Astrocyte (in vitro differentiated cells and primary cell): ENCODE measurements around the gene TYW3. TPM values are rescaled to one million over a fixed set of nuclear protein-coding genes. Genes with fewer than 3 reads are reported as not detected.
A peak's percentile ranks its signal among the peaks of the same experiment; 100 is the strongest.

Source experiments
- DNase-seq: peaks from one replicate; pipeline ENCODE4 v3.0.0-alpha.2; 2010; ENCODE audit warnings: low read depth
- FAIRE-seq: peaks from 2 replicates; lab custom pipeline; 2011; peaks lifted over from hg19 to GRCh38; lab: Jason Lieb, UNC
- H2AFZ ChIP-seq: 2 replicates; pipeline ENCODE4 v1.6.0; 2012; ENCODE audit warnings: low read depth, low read length, inconsistent platforms
- H3K27ac ChIP-seq: 2 replicates; pipeline ENCODE4 v1.5.1; 2011; ENCODE audit warnings: low read depth, low read length, inconsistent platforms
- H3K27me3 ChIP-seq: 2 replicates; pipeline ENCODE4 v1.6.0; 2011; ENCODE audit warnings: low read length, inconsistent platforms; ENCODE audit not compliant: insufficient read depth
- H3K36me3 ChIP-seq: 2 replicates; pipeline ENCODE4 v1.5.1; 2011; ENCODE audit warnings: low read length, inconsistent platforms; ENCODE audit not compliant: insufficient read depth
- H3K4me1 ChIP-seq: 2 replicates; pipeline ENCODE4 v1.5.1; 2011; ENCODE audit warnings: low read length, inconsistent platforms; ENCODE audit not compliant: insufficient read depth
- H3K4me2 ChIP-seq: 2 replicates; pipeline ENCODE4 v1.6.0; 2012; ENCODE audit warnings: low read length, inconsistent platforms
- H3K4me3 ChIP-seq: 2 replicates; pipeline ENCODE4 v1.5.1; 2011; ENCODE audit warnings: low read depth, mild to moderate bottlenecking, low read length, inconsistent platforms; ENCODE audit not compliant: insufficient read depth
- H3K79me2 ChIP-seq: 2 replicates; pipeline ENCODE4 v1.6.0; 2012; ENCODE audit warnings: mild to moderate bottlenecking, low read length, inconsistent platforms; ENCODE audit not compliant: insufficient read depth
- H3K9ac ChIP-seq: 2 replicates; pipeline ENCODE4 v1.6.0; 2012; ENCODE audit warnings: mild to moderate bottlenecking, low read length, inconsistent platforms
- H3K9me3 ChIP-seq: 2 replicates; pipeline ENCODE4 v1.5.1; 2012; ENCODE audit warnings: low read depth, mild to moderate bottlenecking, low read length, inconsistent platforms; ENCODE audit not compliant: insufficient read depth
- H4K20me1 ChIP-seq: 2 replicates; pipeline ENCODE4 v1.6.0; 2012; ENCODE audit warnings: low read length, inconsistent platforms; ENCODE audit not compliant: insufficient read depth
- H3K27ac Mint-ChIP-seq: one replicate; pipeline ENCODE4 v1.8.0; 2021; ENCODE audit warnings: mild to moderate bottlenecking, mixed read lengths; ENCODE audit not compliant: unreplicated experiment
- H3K27me3 Mint-ChIP-seq: one replicate; pipeline ENCODE4 v1.8.0; 2021; ENCODE audit warnings: low read depth, mixed read lengths; ENCODE audit not compliant: unreplicated experiment
- H3K36me3 Mint-ChIP-seq: one replicate; pipeline ENCODE4 v1.8.0; 2021; ENCODE audit warnings: low read depth, mixed read lengths; ENCODE audit not compliant: unreplicated experiment
- H3K4me1 Mint-ChIP-seq: one replicate; pipeline ENCODE4 v1.8.0; 2021; ENCODE audit warnings: low read depth, mixed read lengths; ENCODE audit not compliant: unreplicated experiment
- H3K4me3 Mint-ChIP-seq: one replicate; pipeline ENCODE4 v1.8.0; 2021; ENCODE audit warnings: mild to moderate bottlenecking, moderate library complexity, mixed read lengths; ENCODE audit not compliant: unreplicated experiment
- H3K9me3 Mint-ChIP-seq: one replicate; pipeline ENCODE4 v1.8.0; 2021; ENCODE audit warnings: mild to moderate bottlenecking, mixed read lengths; ENCODE audit not compliant: unreplicated experiment
- EZH2 ChIP-seq: IDR thresholded peaks from 2 replicates; pipeline ENCODE4 v1.6.1; 2012; ENCODE audit warnings: mild to moderate bottlenecking, low read length, inconsistent platforms; ENCODE audit not compliant: insufficient read depth
- total RNA-seq: library from RNA; stranded (reverse); gene quantifications from 2 replicates; pipeline ENCODE4 v1.2.1, GENCODE V29; 2021
- TF ChIP-seq, protein P1 (sequence below): IDR thresholded peaks from 2 replicates; pipeline ENCODE4 v1.5.1; 2011; ENCODE audit warnings: low read depth, mild to moderate bottlenecking, inconsistent platforms, low read length, moderate library complexity; ENCODE audit not compliant: insufficient read depth

TYW3 gene
- total RNA-seq, 1 donor from 2014 or later = 19.4 TPM

GRCh38 chr1:74699331-74699730 is 33.6 kb upstream of the TYW3 start:
- TF ChIP-seq, protein P1, sequence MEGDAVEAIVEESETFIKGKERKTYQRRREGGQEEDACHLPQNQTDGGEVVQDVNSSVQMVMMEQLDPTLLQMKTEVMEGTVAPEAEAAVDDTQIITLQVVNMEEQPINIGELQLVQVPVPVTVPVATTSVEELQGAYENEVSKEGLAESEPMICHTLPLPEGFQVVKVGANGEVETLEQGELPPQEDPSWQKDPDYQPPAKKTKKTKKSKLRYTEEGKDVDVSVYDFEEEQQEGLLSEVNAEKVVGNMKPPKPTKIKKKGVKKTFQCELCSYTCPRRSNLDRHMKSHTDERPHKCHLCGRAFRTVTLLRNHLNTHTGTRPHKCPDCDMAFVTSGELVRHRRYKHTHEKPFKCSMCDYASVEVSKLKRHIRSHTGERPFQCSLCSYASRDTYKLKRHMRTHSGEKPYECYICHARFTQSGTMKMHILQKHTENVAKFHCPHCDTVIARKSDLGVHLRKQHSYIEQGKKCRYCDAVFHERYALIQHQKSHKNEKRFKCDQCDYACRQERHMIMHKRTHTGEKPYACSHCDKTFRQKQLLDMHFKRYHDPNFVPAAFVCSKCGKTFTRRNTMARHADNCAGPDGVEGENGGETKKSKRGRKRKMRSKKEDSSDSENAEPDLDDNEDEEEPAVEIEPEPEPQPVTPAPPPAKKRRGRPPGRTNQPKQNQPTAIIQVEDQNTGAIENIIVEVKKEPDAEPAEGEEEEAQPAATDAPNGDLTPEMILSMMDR = no peak
- TF ChIP-seq EZH2 = no peak
- Histone ChIP-seq H3K36me3 (peaks cover 3% of the 10 kb centered on the region), H3K4me1 (no peaks in the 10 kb centered on the region), H3K9ac (no peak overlapping the region), H2AFZ (no peak overlapping the region), H3K27me3 (no peaks in the 10 kb centered on the region), H3K79me2 (no peaks in the 10 kb centered on the region), H3K4me2 (no peak overlapping the region), H3K27ac (no peak overlapping the region), H3K4me3 (no peak overlapping the region), H3K9me3 (no peaks in the 10 kb centered on the region), H4K20me1 (no peaks in the 10 kb centered on the region)
- Mint-ChIP-seq H3K9me3 (no peaks in the 10 kb centered on the region), H3K4me1 (no peaks in the 10 kb centered on the region), H3K4me3 (no peak overlapping the region), H3K27ac (no peak overlapping the region), H3K27me3 (no peaks in the 10 kb centered on the region), H3K36me3 (no peaks in the 10 kb centered on the region)
- no peak for FAIRE-seq
- DNase-seq = no peak

- no peaks in the 10 kb centered on the region for H3K27me3 Mint-ChIP-seq
- H3K36me3 ChIP-seq = peaks cover 17% of the 10 kb centered on the region
- DNase-seq (no peak), FAIRE-seq (no peak)
- no peaks in the 10 kb centered on the region for H3K4me1 Mint-ChIP-seq
- no peak overlapping the region for H3K9ac ChIP-seq
- no peak for TF ChIP-seq EZH2
- TF ChIP-seq, protein P1 = no peak
- H3K9me3 ChIP-seq = no peaks in the 10 kb centered on the region
- no peak overlapping the region for H3K4me2 ChIP-seq
- H4K20me1 ChIP-seq = no peaks in the 10 kb centered on the region
- no peaks in the 10 kb centered on the region for H3K4me1 ChIP-seq
- no peaks in the 10 kb centered on the region for H3K79me2 ChIP-seq
- no peak overlapping the region for H3K4me3 Mint-ChIP-seq
- H3K36me3 Mint-ChIP-seq = no peaks in the 10 kb centered on the region
- H3K27me3 ChIP-seq = no peaks in the 10 kb centered on the region
- no peak overlapping the region for H3K27ac ChIP-seq
- no peak overlapping the region for H2AFZ ChIP-seq
- no peak overlapping the region for H3K27ac Mint-ChIP-seq
- H3K4me3 ChIP-seq = no peak overlapping the region
- no peaks in the 10 kb centered on the region for H3K9me3 Mint-ChIP-seq
Measured at GRCh38 chr1:74703386-74704182, 29.4 kb upstream of the TYW3 start.

GRCh38 chr1:74712881-74713280 is 20.1 kb upstream of the TYW3 start:
- H3K36me3 ChIP-seq = peaks cover 23% of the 10 kb centered on the region
- DNase-seq (peak; percentile 9), FAIRE-seq (no peak)
- H3K27ac Mint-ChIP-seq = no peak overlapping the region
- H3K27me3 Mint-ChIP-seq = no peaks in the 10 kb centered on the region
- peaks cover 8% of the 10 kb centered on the region for H3K4me1 Mint-ChIP-seq
- no peak overlapping the region for H3K9ac ChIP-seq
- no peak overlapping the region for H3K4me3 Mint-ChIP-seq
- no peak overlapping the region for H3K4me3 ChIP-seq
- peaks cover 17% of the 10 kb centered on the region for H3K36me3 Mint-ChIP-seq
- H3K9me3 Mint-ChIP-seq = peaks cover 2% of the 10 kb centered on the region
- no peaks in the 10 kb centered on the region for H3K27me3 ChIP-seq
- no peaks in the 10 kb centered on the region for H4K20me1 ChIP-seq
- H3K27ac ChIP-seq = no peak overlapping the region
- no peaks in the 10 kb centered on the region for H3K79me2 ChIP-seq
- H3K4me1 ChIP-seq = no peaks in the 10 kb centered on the region
- TF ChIP-seq, protein P1 = no peak
- TF ChIP-seq EZH2 = no peak
- H3K9me3 ChIP-seq = no peaks in the 10 kb centered on the region
- H3K4me2 ChIP-seq = no peak overlapping the region
- no peak overlapping the region for H2AFZ ChIP-seq
